GM19324 (cell line): ENCODE data around the gene ARHGDIB.
A peak's percentile ranks its signal among the peaks of the same experiment; 100 is the strongest.

ENCODE experiments used
- ATAC-seq: cut with Tn5 transposase; IDR thresholded peaks from one replicate; pipeline ENCODE4 v1.9.1; 2021; ENCODE audit warnings: mild to moderate bottlenecking, moderate library complexity; ENCODE audit not compliant: unreplicated experiment, low FRiP score

Gene ARHGDIB

DNA sequence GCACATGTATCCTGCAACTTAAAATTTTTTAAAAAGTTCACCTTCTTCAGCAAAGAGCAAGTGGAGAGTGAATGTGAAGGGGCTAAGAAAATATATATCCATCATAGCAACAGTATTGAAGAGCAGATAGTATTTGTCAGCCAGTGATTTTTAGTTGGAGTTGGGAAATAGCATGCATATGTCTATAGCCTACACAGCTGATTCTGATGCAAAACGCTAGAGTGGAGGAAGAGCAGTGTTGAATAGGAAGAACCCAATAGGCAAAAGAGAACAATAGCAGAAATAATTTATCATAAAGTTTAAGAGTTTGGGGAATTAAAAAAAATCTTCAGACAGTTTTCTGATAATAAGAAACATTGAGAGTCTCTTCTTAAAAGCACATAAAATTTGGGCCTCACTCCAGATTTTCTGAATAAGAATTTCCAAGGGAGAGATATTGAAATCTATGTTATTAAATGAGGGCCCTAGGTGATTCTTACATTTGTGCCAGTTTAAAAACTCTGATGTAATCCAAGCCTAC, 23.4 kb upstream of the ARHGDIB start:
- no peak for ATAC-seq

DNA sequence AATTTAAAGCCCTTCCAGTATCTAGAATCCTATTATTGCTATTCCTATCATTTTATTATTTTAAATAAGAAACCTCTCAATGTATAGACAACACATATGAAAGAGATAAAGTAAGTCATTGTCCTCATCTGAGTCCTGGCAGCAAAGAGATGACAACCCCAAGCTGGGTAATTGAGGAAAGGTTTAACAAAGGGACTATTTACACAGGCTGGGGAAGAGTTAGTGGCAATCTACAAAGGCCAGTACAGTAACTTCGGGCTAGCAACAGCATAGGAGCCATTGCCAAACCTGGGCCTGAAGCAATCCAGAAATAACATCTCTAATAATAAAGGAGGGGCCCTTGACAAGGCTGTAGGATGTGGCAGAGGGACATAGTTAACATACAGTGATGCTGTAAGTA, 22.6 kb upstream of the ARHGDIB start:
- ATAC-seq: no peak

DNA sequence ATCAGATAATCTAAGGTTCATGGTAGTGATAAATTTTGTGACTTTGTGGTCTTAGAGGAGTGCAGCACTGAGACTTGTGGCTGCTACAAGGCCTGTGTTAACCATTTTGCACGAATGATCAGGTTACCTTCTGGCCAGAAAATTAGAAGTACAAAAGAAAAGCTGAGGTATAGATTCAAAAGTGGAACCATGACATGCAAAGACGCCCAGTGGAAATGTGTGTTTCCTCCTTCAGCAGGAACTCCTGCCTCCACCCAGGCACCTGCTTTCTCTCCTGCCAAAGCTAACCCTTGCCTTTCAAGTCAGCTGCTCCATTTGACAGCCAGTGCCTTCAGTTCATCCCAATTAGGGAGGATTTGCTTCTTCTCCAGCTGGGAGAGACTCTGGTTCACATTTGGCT, 21.6 kb upstream of the ARHGDIB start:
- ATAC-seq: peak; percentile 68

DNA sequence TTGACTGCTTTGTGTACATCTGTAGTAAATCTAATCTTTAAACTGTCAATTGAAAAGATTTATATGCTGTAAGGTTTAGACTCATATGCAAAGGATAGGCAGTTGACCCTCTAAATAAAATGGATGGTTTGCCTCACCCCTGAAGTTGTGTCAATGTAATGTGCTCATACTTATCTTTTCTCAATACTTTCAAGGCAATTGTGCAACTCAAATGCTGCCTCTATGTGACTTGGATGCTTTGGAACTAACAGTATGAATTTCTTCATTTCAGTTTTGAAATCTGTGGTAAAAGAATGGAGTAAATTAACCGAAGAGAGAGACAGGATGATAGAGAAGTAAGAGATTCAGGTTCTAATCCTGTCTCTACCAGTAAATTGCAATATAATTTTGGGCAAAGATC, 21.2 kb upstream of the ARHGDIB start:
- no peak for ATAC-seq

DNA sequence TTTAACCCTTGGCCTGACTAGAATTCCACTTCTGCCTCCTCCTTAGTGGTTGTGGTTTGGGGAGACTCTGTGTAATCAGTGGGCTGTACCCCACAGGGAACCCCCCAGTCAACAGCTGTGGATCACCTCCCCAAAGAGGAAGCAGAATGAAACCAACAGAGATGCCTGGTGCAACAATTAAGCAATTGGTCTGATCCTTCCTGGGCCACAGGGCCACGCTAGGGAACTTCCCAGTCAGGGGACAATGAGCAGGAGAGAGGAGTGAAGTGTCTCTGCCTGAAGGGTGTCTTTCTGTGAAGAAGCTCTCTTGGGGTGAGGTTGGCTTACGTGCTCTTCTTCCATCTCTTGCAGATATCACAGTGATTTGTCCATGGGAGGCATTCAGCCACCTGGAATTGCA, 19.6 kb upstream of the ARHGDIB start:
- no peak for ATAC-seq

DNA sequence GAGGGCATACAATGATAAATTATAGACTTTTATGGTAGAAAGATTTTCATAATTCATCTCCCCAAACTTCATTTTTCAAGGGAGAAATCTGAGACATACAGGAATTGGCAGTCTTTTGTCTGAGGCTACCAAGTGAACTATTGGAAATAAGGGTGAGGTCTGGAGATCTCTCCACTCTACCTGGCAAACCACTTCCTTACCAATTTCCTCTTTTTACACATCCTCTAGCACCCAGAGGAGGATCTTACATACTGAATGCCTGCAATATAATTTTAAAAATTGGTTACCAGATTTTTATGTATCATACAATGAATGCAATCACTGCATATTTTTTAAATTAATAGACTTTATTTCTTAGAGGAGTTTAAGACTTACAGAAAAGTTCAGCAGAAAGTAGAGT, 18.1 kb upstream of the ARHGDIB start:
- no peak for ATAC-seq

DNA sequence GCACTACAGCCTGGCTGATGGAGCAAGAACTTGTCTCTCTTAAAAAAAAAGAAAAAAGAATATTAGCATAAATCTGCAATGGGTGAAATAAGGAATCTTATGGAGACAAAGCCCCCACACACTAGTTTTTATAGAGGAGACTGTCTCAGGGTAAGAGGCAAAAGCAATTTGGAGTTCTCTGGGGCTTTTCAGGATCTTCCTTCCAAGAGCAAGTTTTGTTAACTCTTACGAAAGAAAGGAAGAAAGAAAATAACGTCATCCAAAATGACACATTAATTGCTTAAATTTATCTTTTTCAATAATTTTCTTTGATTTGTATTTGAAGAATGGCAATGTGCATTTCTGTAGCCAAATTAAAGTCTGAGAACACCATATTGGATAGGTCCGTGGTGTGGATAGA, 15.3 kb upstream of the ARHGDIB start:
- ATAC-seq: no peak

DNA sequence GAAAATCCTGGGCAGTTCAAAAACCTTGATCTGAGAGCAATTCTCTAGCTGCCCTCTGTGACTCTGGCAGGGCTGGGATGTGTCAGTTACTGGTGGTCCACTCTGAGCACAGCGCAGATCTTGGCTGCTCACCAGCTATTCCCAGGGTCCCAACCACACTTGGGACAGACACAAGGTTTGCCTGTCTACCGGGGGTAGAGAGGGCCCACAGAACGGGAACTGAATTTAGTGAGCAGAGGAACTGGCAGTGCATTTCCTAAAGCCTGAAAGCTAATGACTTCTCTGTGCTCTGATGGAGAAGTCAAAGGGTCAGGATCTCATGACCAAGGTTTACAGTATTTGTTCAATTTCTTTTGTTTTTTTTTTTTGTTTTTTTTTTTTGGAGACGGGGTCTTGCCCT, 14.1 kb upstream of the ARHGDIB start:
- ATAC-seq: no peak

DNA sequence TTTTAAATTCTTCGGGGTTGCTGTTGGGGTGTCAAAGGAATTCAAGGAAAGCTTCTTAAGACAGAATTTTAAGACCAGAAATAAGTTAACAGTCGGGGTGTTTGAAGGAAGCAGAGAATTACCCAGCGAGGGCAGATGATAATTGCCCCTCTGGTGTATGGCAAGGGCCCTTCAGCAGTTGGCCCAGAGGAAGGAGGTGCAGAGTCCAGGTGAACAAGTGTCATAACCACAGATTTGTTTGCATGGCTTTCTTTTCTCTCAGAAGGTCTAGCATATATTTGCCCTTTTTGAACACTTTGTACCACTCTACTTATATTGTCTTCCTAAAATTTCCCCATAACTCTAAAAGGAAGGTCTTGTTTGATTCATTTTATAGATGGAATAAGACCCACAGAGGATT, 13.2 kb upstream of the ARHGDIB start:
- ATAC-seq: no peak

DNA sequence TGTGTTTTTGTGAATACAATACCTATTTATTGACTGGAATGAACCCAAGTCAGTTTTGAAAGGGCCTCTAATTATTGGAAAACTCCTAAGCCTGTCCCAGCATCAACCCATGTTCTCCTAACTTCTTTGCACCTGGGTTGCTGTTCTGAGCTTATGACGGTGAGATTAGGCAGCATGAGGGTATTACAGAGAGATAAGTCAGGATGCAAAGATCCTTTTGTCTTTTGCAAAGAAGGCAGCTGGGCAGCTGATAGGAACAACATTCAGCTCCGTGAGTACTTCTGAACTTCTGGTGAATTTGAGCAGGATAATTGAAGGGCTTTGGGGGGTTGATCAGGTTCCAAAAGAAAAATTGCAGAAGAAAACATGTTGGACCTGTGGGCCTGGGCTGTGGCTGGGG, 11.4 kb upstream of the ARHGDIB start, which contains the start of gene PDE6H:
Gene PDE6H, plus strand, starts transcription at position 227 of the 400 bp plus-strand sequence. CDS start 4,971 bp downstream, outside the sequence.
- ATAC-seq: no peak

DNA sequence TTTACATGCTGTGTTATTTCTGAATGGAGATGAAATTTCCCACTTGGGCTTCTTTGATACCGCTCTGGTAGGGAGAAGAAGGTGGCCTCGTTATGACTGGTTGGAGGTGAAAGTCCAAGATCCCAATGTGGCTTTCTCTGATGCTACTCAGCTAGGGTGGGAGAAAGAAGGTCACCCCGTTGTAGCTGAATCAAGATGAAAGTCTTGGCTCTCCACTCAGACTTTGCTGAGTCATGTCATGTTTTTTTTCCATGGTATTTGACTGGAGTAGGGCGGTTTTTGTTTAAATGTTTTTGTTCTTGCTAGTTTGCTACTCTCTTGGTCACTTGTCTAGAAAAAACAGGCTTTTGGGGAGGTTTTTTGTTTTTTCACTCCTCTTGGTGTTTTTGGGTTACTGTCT, 9.1 kb upstream of the ARHGDIB start:
- ATAC-seq: no peak

DNA sequence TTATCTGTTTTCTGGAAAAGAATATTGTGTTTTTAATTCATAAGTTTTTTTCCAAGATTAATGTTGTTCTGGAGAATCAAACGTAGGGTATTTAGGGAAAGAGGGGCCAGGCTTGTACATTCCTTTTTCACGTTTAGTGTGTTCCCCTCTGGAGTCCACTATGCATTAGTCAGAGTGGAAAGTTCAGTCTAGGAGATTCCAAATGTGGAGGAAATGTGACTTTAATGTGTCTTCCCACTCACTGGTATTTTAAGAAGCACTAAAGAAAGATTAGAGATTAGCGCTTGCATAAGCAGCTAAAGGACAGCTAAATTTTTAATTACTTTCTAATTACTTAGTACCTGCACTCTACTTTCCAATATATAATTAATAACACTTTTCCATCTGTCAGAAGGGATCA, 7.1 kb upstream of the ARHGDIB start:
- no peak for ATAC-seq

DNA sequence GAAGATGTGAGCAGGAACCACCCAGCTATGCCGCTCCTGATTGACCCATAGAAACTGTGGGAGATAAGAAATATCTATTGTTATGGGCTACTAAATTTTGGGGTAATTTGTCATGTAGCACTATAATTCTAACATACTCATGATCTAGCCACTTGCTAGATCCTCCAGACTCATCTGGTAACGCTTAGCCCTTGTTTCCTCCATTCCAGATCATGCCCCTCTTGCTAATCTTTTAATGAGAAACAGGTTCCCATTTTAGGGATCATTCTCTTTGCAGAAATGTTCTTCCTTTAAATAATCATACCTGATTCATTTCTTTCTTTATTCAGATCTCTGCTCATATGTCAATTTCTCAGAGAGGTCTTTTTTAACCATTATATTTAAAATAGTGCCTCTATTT, 3.8 kb upstream of the ARHGDIB start:
- ATAC-seq: no peak

DNA sequence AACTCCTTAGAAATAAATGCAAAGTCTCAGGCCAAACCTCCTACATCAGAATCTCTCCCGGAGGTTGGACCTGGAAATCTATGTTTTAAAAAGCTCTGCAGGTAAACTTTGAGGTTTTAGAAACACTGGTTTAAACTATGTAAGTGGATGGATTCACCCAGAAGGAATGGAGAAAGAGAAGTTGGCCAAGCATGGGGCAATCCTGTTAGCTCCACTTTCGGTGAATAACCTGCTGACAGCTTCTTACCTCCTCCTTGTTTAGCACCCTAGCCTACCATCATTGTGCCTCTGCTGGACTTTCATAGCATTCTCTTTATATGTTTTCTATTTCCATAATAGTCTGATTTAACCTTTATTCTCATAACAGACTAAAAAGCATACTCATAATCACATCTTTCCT, 3.0 kb upstream of the ARHGDIB start:
- no peak for ATAC-seq

DNA sequence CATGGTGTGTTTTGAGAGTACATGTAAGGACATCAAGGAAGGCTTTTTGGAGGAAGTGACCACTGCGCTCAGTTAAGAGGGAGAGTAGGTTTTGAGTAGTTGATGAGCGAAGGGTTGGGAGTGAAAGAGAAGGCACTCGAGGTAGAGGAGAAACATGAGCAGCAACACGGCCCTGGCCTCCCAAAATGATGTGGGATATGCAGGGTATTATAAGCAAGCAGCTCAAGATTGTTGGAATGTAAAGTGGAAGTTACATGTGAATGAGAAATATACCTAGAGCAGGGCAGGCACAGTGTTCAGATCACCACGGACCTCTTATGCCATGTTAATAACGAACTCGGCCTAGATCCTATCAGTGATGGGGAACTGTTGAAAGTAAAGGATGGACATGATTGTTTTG, 2.1 kb upstream of the ARHGDIB start:
- no peak for ATAC-seq

DNA sequence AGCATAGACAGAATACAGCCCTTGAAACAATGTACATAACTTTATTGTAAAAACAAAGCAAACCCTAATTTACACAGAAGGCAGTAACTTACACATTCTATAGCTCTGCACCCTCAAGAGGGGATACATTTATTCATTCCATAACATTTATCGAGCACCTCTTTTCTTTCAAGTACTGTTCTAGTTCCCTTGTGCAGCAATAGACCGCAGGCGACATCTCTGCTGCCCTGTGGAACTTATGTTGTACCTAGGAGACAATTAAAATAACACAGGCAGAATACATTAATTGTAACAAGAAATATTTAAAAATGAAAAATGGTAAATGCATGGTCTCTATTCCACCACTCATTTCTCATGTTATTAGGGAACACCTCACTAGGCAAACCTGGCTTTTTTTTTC, 1.4 kb upstream of the ARHGDIB start:
- ATAC-seq: no peak

DNA sequence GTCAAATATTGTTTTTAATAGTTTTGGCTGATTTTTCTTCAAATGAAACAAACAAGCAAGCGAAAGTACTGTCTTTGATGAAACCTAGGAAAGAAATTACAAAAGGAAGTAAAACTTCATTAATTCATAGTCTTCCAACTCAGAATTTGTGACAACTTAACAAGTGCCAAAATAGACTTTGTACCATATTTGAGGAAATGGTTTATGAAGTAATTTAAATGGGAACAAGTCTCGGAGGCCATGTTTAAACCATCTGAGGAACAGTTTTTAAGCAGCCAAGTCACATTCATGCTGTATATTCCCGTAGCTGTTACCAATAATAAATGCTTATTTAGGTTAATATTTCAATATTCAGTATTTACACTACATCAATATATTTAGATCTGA, 745 bp upstream of the ARHGDIB start:
- no peak for ATAC-seq

DNA sequence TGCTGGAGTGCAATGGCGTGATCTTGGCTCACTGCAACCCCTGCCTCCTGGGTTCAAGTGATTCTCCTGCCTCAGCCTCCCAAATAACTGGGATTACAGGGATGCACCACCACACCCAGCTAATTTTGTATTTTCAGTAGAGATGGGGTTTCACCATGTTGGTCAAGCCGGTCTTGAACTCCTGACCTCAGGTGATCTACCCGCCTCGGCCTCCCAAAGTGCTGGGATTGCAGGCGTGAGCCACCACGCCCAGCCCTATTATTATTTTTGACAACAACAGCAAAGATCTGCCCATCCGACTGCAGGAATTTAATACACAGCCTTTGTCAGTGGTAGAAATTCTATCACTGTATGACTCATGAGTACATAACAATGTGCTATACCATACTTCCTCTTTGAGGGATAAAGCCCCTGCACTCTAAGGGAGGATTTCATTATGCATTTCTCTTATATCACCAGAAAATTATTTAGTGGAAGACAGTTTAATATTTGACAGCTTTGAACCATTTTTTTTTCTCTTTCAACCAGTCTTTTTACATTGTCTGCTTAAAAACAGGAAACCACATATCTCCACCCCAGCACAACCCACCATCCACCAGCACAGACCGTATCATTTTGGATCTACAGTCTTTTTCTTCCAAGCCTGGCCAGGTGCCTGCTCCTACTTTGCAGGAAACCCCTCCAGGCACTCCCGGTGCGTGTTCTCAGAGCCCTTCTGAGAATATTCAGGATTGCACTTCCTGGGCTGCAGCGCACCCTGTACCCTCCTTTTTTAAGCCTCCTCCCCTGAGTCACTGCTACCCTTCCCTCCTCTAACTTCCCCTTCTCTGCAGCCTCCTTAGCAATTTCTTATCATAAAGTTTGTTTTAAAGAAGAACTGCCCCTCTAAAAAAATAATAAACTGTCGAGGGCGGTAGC, 594 bp downstream of the ARHGDIB start:
- peak; percentile 55 for ATAC-seq

DNA sequence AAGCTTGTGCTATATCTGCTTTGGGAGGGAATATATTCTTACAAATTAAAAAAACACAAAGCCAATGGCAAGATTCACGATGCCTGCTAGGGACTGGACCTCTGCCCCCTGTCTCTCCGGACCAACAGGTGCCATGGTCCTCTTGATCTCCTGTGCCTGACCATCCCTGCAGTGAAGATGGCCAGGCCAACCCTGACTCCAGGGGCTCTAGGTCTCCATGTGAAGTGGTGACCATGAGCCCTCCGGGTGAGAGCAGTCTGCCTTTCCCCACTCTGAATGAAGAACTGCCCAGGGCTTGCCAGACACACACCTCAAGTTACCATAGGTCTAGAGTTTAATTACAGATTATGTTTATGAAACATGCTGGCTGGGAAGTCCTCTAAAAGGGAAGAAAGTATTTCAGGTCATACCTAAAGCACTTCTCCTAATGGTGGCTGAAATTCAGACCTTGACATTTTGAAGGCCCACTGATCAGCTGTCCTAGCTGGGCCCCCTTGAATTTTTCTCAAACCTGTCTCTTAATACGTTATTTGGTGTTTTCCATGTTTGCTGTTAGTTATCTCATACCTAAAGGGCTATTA, 1.4 kb downstream of the ARHGDIB start:
- no peak for ATAC-seq

DNA sequence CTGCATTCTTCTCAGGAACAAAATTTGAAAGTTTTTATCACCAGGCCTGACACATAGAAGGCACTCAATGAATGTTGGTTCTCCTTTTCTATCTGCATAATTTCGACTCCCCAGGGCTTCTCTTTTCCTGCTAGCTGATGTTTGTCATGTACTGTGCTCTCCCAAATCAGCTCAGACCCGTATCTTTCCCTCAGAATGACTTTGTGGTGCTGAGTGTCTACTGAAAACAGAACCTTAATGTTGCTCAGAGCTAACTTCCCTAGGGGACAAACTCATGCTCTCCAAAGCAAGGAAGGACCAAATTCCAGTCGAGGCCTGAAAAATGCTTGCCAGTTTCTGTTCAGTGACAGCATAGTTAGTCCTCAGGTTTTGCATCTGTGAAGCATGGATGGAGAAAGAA, 1.9 kb downstream of the ARHGDIB start:
- ATAC-seq: no peak

DNA sequence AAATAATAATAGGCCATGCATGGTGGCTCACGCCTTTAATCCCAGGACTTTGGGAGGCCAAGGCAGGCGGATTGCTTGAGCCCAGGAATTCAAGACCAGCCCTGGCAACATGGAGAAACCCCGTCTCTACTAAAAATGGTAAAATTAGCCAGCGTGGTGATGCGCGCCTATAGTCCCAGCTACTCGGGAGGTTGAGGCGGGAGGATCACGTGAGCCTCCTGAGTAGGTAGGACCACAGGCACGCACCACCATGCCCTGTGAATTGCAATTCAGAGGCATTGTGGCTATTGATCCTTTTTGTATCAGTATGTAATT, 2.3 kb downstream of the ARHGDIB start:
- no peak for ATAC-seq
